ENCODE results near the gene RELT.

The RELT gene

GRCh38 chr11:73361953-73362776 is 14.0 kb upstream of the RELT start:
- Histone ChIP-seq H3K27ac (ENCODE audit: low read depth, low read length) (no peak overlapping the region), H3K9me3 (ENCODE audit: control insufficient read depth, insufficient read depth, low read depth, low read length) (no peaks in the 10 kb centered on the region), H3K4me1 (ENCODE audit: control insufficient read depth, insufficient read depth, low read length) (0 out of 2 replicates have a peak, but pooled peaks cover 4% of the 10 kb centered on the region), H3K27me3 (ENCODE audit: control insufficient read depth, insufficient read depth, low read length) (peaks cover 7% of the 10 kb centered on the region), H3K9ac (ENCODE audit: low read length) (no peak overlapping the region), H3K4me3 (ENCODE audit: low read depth, low read length) (peak overlapping the region; percentile 45), H3K36me3 (ENCODE audit: control insufficient read depth, insufficient read depth, low read length) (peaks cover 30% of the 10 kb centered on the region; the same call in 1 of the 2 replicates)

- H3K27ac ChIP-seq (ENCODE audit: low read depth, low read length) = no peak overlapping the region
- H3K4me1 ChIP-seq (ENCODE audit: control insufficient read depth, insufficient read depth, low read length) = 0 out of 2 replicates have a peak, but pooled peaks cover 4% of the 10 kb centered on the region
- no peaks in the 10 kb centered on the region for H3K9me3 ChIP-seq (ENCODE audit: control insufficient read depth, insufficient read depth, low read depth, low read length)
- no peak overlapping the region for H3K9ac ChIP-seq (ENCODE audit: low read length)
- peaks cover 7% of the 10 kb centered on the region for H3K27me3 ChIP-seq (ENCODE audit: control insufficient read depth, insufficient read depth, low read length)
- peaks cover 26% of the 10 kb centered on the region; the same call in 1 of the 2 replicates for H3K36me3 ChIP-seq (ENCODE audit: control insufficient read depth, insufficient read depth, low read length)
- H3K4me3 ChIP-seq (ENCODE audit: low read depth, low read length) = no peak overlapping the region
These were observed 13.1 kb upstream of the RELT start for GRCh38 chr11:73363147-73363546.

DNA sequence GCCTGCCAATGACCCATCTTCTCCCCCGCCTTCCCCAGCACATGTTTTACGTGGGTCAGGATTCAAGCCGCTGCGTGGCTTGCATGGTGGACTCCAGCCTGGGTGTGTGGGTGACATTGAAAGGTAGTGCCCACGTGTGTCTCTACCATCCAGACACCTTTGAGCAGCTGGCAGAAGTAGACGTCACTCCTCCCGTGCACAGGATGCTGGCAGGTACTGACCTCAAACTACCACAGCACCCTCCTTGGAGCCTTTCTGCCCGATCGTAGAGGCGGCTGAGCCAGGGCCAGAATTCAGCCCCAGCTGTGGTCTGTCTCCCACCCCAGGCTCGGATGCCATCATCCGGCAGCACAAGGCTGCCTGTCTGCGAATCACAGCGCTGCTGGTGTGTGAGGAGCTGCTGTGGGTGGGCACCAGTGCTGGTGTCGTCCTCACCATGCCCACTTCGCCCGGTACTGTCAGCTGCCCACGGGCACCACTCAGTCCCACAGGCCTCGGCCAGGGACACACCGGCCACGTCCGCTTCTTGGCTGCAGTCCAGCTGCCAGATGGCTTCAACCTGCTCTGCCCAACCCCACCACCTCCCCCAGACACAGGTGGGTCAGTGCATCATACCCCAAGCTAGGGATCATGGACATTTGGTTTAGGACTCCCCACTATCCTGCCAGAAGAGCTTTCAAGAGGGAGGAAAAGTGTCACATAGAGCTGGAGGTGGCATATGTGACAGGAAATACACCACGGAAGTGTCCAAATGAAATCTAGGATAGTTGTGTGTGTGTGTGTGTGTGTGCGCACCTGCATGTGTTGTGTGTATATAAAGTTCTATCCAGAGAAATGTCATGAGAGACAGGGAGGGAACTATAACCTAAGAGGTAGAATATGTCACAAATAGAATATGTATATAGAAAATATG is 10.6 kb upstream of the RELT start:
- H3K36me3 ChIP-seq (ENCODE audit: control insufficient read depth, insufficient read depth, low read length) = peaks cover 23% of the 10 kb centered on the region; the same call in 1 of the 2 replicates
- no peak overlapping the region for H3K9ac ChIP-seq (ENCODE audit: low read length)
- no peak overlapping the region for H3K4me3 ChIP-seq (ENCODE audit: low read depth, low read length)
- H3K4me1 ChIP-seq (ENCODE audit: control insufficient read depth, insufficient read depth, low read length) = 0 out of 2 replicates have a peak, but pooled peaks cover 4% of the 10 kb centered on the region
- H3K27ac ChIP-seq (ENCODE audit: low read depth, low read length) = no peak overlapping the region
- peaks cover 7% of the 10 kb centered on the region for H3K27me3 ChIP-seq (ENCODE audit: control insufficient read depth, insufficient read depth, low read length)
- no peaks in the 10 kb centered on the region for H3K9me3 ChIP-seq (ENCODE audit: control insufficient read depth, insufficient read depth, low read depth, low read length)

- no peak overlapping the region for H3K4me3 ChIP-seq (ENCODE audit: low read depth, low read length)
- H3K9ac ChIP-seq (ENCODE audit: low read length) = no peak overlapping the region
- H3K27me3 ChIP-seq (ENCODE audit: control insufficient read depth, insufficient read depth, low read length) = peaks cover 7% of the 10 kb centered on the region
These were observed 10.0 kb upstream of the RELT start for GRCh38 chr11:73366265-73366610.

GRCh38 chr11:73366953-73367352 is 9.2 kb upstream of the RELT start:
- no peak overlapping the region for H3K9ac ChIP-seq (ENCODE audit: low read length)
- peaks cover 17% of the 10 kb centered on the region; the same call in 1 of the 2 replicates for H3K36me3 ChIP-seq (ENCODE audit: control insufficient read depth, insufficient read depth, low read length)
- H3K4me3 ChIP-seq (ENCODE audit: low read depth, low read length) = no peak overlapping the region
- H3K4me1 ChIP-seq (ENCODE audit: control insufficient read depth, insufficient read depth, low read length) = 0 out of 2 replicates have a peak, but pooled peaks cover 4% of the 10 kb centered on the region
- H3K27me3 ChIP-seq (ENCODE audit: control insufficient read depth, insufficient read depth, low read length) = peaks cover 7% of the 10 kb centered on the region
- no peak overlapping the region for H3K27ac ChIP-seq (ENCODE audit: low read depth, low read length)
- H3K9me3 ChIP-seq (ENCODE audit: control insufficient read depth, insufficient read depth, low read depth, low read length) = no peaks in the 10 kb centered on the region

More at GRCh38 chr11:73366265-73366610, 10.0 kb upstream of the RELT start:
- Histone ChIP-seq H3K9me3 (ENCODE audit: control insufficient read depth, insufficient read depth, low read depth, low read length) (no peaks in the 10 kb centered on the region), H3K36me3 (ENCODE audit: control insufficient read depth, insufficient read depth, low read length) (peaks cover 20% of the 10 kb centered on the region; the same call in 1 of the 2 replicates), H3K4me1 (ENCODE audit: control insufficient read depth, insufficient read depth, low read length) (0 out of 2 replicates have a peak, but pooled peaks cover 4% of the 10 kb centered on the region), H3K27ac (ENCODE audit: low read depth, low read length) (no peak overlapping the region)

GRCh38 chr11:73367482-73368024 is 8.6 kb upstream of the RELT start:
- H3K27ac ChIP-seq (ENCODE audit: low read depth, low read length) = no peak overlapping the region
- H3K4me3 ChIP-seq (ENCODE audit: low read depth, low read length) = no peak overlapping the region
- H3K4me1 ChIP-seq (ENCODE audit: control insufficient read depth, insufficient read depth, low read length) = 0 out of 2 replicates have a peak, but pooled peaks cover 1% of the 10 kb centered on the region
- no peak overlapping the region for H3K9ac ChIP-seq (ENCODE audit: low read length)
- no peaks in the 10 kb centered on the region for H3K9me3 ChIP-seq (ENCODE audit: control insufficient read depth, insufficient read depth, low read depth, low read length)
- peaks cover 6% of the 10 kb centered on the region for H3K27me3 ChIP-seq (ENCODE audit: control insufficient read depth, insufficient read depth, low read length)
- H3K36me3 ChIP-seq (ENCODE audit: control insufficient read depth, insufficient read depth, low read length) = peaks cover 17% of the 10 kb centered on the region; the same call in 1 of the 2 replicates

- H3K4me1 ChIP-seq (ENCODE audit: control insufficient read depth, insufficient read depth, low read length) = peaks cover 11% of the 10 kb centered on the region
- no peak overlapping the region for H3K9ac ChIP-seq (ENCODE audit: low read length)
- no peak overlapping the region for H3K27ac ChIP-seq (ENCODE audit: low read depth, low read length)
- no peaks in the 10 kb centered on the region for H3K9me3 ChIP-seq (ENCODE audit: control insufficient read depth, insufficient read depth, low read depth, low read length)
- peaks cover 8% of the 10 kb centered on the region for H3K27me3 ChIP-seq (ENCODE audit: control insufficient read depth, insufficient read depth, low read length)
- H3K4me3 ChIP-seq (ENCODE audit: low read depth, low read length) = no peak overlapping the region
- no peaks in the 10 kb centered on the region; the same call in 1 of the 2 replicates for H3K36me3 ChIP-seq (ENCODE audit: control insufficient read depth, insufficient read depth, low read length)
These were observed 3.7 kb upstream of the RELT start for GRCh38 chr11:73372375-73372993.

DNA sequence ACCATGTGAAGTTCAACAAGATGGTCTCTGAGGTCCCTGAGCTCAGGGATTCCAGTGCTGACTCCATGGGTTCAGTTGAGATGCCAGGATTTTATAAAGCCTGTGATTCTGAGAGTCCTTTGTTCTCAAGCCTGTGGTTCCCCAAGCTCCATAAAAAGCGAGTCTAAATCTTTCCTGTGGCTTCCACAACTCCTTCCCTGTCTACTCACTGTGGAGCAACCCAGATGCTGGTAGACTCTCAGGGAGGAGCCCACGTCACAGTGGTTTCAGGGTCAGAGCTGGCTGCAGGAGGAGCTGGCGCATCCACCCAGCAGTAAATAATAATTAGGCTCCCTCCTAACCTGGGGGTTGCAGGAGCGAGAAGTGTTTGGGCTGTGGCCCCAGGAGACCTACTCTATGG is 2.0 kb upstream of the RELT start:
- Histone ChIP-seq H3K36me3 (ENCODE audit: control insufficient read depth, insufficient read depth, low read length) (no peaks in the 10 kb centered on the region), H3K27ac (ENCODE audit: low read depth, low read length) (no peak overlapping the region), H3K4me1 (ENCODE audit: control insufficient read depth, insufficient read depth, low read length) (peaks cover 16% of the 10 kb centered on the region), H3K27me3 (ENCODE audit: control insufficient read depth, insufficient read depth, low read length) (peaks cover 8% of the 10 kb centered on the region), H3K9ac (ENCODE audit: low read length) (no peak overlapping the region), H3K4me3 (ENCODE audit: low read depth, low read length) (no peak overlapping the region), H3K9me3 (ENCODE audit: control insufficient read depth, insufficient read depth, low read depth, low read length) (no peaks in the 10 kb centered on the region)

DNA sequence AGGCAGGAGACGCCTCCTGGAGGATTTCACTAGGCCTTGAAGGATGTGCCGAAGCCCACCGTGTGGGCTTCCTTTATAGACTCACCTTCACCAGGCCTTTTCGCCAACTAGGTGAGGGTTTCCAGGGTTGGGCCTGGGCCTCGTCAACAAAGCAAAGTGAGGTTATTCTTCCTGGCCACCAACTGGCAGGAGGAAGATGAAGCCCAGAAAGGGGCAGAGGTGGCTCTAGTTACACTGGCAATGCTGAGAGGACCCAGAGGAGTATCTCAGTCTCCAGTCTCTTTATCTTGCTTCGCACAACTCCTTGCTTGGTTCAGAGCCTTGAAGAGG is 404 bp upstream of the RELT start:
- peak overlapping the region; percentile 94 for H3K4me3 ChIP-seq (ENCODE audit: low read depth, low read length)
- H3K4me1 ChIP-seq (ENCODE audit: control insufficient read depth, insufficient read depth, low read length) = peaks cover 16% of the 10 kb centered on the region
- H3K9me3 ChIP-seq (ENCODE audit: control insufficient read depth, insufficient read depth, low read depth, low read length) = no peaks in the 10 kb centered on the region
- H3K9ac ChIP-seq (ENCODE audit: low read length) = no peak overlapping the region
- peaks cover 8% of the 10 kb centered on the region for H3K27me3 ChIP-seq (ENCODE audit: control insufficient read depth, insufficient read depth, low read length)
- no peaks in the 10 kb centered on the region for H3K36me3 ChIP-seq (ENCODE audit: control insufficient read depth, insufficient read depth, low read length)
- no peak overlapping the region for H3K27ac ChIP-seq (ENCODE audit: low read depth, low read length)

- H3K27ac ChIP-seq (ENCODE audit: low read depth, low read length) = peak overlapping the region; percentile 24; the same call in 1 of the 2 replicates
- H3K36me3 ChIP-seq (ENCODE audit: control insufficient read depth, insufficient read depth, low read length) = no peaks in the 10 kb centered on the region
- H3K9me3 ChIP-seq (ENCODE audit: control insufficient read depth, insufficient read depth, low read depth, low read length) = no peaks in the 10 kb centered on the region
- H3K27me3 ChIP-seq (ENCODE audit: control insufficient read depth, insufficient read depth, low read length) = peaks cover 8% of the 10 kb centered on the region
- peaks cover 16% of the 10 kb centered on the region for H3K4me1 ChIP-seq (ENCODE audit: control insufficient read depth, insufficient read depth, low read length)
- peak overlapping the region; percentile 94 for H3K4me3 ChIP-seq (ENCODE audit: low read depth, low read length)
- H3K9ac ChIP-seq (ENCODE audit: low read length) = peak overlapping the region; percentile 72
These were observed 817 bp downstream of the RELT start for GRCh38 chr11:73376803-73377629.

Measured in HUES6 (cell line).